HUDEP-2 (cell line): ENCODE results near the gene FABP6.

Experiments
- DNase-seq, 76 experiments: peaks; one replicate each; lab custom pipeline; 2025; ENCODE audit not compliant: unreplicated experiment in 76 of 76; lab: John Stamatoyannopoulos, UW

The FABP6 gene

DNA sequence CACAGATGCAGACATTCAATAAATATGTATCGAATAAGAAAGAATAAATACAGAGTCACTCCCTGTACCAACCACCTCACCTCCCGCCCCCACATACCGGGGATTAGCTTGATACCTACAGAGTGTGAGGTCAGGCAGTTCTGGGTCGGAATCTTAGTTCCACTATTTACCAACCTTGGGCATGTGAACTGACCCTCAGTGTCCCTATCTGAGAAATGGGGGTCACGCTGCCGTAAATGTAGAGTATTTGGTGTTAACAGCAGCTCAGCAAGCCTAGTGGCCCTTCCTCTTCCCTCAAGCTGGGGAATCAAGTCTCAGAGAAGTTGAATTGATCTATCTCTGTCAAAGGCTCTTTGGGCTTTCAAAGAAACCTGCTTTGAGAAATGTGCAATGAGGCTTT lies 57.6 kb downstream of the FABP6 start:
- DNase-seq: no peak

DNA sequence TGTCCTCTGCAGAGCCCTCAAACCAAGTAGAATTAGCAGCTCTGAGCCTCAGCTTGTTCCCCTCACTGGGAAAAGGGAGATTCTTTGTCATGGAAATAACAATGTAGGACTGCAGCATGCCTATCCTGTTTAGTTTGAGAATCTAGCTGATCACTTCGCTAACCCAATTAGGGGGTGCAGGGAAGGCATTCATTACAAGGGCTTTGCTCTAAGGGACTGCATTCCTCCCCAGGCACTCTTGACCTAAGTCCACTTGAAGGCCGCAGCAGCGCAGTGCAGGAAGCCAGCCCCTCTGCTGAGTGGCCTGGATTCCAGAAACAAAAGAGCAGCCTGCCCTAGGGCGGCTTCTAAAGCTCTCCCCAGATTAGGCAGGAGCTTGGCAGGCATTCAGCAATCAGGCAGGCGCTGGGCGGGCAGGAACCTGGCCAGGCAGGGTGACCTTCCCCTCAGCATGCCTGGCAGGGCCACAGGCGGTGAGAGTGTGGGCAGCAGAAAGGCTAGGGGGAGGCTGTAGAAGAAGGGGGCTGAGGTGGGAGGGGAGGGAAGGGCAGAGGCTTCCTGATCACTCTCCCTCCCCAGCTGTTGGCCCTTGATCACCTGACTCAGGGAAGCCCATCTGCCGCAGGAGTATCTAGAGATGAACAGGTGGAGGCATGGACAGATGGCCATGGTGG lies 58.2 kb downstream of the FABP6 start:
- peak in 25 of 76 experiments; percentile 2 to 47 (median 21) for DNase-seq
